ENCODE data around the gene SAMD4B.
"Not testable (repeated sequence)": the region's sequence is repeated elsewhere in the genome, so short reads cannot be mapped to it uniquely, and the experiment has no call there.

Gene SAMD4B

DNA sequence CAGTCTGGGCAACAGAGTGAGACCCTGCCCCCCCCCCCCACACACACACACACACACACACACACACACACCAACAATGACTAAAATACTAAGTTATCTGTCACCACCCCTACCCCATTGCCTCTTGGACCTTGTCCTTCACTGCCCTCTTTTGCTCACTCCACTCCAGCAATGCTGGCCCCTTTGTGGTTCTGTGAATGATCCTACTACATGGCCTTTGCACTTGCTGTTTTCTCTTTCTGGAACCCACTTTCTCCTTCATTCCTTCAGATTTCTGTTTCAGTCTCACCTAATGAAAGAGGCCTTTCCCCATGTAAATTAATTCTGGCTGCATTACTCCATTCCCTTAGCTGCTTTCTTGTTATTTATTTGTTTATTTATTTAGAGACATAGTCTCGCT, 2.5 kb upstream of the SAMD4B start:
- DNase-seq, result no peak

DNA sequence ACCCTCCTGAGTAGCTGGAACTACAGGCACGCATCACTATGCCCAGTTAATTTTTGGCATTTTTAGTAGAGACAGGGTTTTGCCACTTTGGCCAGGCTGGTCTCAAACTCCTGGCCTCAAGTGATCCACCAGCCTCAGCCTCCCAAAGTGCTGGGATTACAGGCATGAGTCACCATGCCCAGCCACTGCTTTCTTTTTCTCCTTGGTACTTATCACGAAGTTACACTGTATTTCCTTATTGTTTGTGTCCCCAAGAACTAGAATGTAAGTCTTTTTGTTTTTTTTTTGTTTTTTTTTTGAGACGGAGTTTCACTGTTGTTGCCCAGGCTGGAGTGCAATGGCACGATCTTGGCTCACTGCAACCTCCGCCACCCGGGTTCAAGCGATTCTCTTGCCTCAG, 2.1 kb upstream of the SAMD4B start:
- DNase-seq, result not testable (repeated sequence)

DNA sequence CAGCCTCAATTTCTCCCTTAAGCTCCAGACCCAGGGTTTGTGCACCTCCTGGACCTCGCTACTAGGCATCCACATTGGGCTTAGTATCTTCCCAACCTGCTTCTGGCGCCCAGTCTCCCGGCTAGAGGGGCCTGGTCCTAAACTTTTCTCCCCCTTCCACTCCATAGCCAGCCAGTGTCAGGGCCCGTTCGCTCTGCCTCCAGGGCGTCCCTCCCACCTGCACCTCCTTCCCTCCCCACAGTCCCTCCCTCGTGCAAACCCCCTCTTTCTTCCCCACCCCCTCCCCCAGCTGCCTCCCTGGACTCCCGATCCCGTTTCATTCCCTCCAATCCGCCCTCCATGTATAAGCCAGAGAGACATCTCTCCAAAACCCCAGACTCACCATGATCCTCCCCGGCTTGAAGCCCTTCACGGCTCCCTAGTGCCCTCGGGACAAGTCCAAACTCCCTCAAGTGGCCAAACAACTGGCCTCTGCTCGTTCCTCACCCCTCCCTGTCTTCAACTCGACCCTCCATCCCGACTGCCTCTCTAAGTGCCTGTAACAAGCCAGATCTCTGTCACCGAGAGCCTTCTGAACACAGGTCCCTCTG, 997 bp upstream of the SAMD4B start:
- no peak for DNase-seq

DNA sequence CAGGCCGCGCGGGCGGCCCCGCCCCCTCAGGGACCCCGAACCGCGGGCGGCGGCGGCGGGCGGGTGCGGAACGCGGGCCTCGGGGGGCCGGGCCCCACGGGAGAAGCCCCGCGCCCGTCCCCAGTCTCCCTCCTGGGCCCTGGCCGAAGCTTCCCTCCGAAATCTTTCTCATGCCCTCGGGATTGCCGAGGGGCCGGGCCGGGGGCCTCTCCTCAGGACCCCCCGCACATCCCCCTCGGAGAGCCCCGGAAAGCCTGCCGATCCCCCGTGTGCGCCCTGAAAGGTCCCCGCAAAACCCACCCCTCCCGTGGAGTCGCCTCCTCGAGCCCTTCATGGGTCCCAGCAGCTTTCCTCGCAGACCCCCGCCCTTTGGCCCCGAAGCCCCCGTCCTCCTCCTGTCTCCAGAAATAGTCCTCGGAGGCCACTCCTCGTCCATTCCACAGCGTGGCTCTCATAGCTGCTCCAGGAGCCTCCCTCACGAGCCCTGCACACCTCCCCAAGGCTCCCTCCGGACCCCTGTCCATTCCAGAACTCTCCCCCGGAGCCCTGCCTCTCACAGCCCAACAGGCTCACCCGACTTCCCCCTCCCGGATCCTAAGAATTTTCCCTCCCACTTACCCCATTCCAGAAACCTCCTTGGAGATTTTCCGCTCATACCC, 555 bp downstream of the SAMD4B start:
- no peak for DNase-seq

DNA sequence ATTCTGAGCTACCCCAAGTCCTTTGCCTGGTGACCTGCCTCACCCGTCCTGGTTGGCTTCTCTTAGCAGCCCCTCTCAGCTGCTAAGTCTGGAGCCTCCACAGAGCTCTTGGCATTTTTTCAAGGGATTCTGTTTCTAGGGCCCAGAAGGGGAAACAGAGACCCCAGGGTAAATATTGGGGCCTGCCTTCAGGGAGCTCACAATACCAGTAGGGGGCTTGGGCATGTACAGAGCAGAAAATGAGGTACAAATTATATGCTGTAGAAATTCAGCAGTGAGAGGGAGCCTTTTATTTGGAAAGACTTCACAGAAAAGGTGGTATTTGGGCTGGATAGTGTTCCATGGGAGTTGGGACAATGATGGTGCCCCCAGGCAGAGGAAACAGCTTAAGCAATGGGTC, 3.7 kb downstream of the SAMD4B start:
- no peak for DNase-seq

DNA sequence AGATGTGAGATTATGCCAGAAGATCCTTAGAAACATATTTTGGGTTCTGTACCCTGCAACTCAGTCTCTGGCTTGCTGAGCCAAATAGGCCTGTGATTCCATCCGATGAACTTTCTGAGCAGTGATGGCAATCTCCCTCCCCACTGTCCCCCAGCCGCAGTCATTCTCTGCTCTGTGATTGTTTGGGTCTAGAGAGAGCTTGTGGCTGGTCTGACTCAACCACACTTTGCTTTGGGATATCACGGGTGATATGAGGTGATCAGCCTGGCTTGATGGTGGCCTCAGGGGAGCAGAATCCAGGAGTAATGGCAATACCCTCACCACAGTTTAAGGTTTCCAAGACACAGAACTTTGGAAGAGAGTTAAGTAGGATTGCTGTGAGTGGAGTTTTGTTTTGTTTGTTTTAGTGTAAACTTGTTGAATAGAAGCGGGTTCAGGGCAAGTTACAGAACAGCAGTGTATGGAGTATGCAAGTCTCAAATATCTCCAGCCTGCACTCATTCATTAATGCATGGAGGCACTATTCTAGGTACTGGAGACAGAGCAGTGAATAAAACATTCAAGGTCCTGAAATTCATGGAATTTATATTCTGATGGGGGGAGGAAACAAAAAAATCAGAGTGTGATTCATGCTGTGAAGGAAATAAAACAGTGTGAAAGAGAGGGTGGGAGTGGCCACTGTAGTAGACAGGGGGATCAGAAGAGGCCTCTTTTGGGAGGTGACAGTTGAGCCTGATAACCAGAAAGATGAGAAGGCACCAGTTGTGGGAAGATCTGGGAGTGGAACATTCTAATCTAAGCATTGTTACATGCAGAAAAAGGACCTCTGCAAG, 5.3 kb downstream of the SAMD4B start:
- no peak for DNase-seq

DNA sequence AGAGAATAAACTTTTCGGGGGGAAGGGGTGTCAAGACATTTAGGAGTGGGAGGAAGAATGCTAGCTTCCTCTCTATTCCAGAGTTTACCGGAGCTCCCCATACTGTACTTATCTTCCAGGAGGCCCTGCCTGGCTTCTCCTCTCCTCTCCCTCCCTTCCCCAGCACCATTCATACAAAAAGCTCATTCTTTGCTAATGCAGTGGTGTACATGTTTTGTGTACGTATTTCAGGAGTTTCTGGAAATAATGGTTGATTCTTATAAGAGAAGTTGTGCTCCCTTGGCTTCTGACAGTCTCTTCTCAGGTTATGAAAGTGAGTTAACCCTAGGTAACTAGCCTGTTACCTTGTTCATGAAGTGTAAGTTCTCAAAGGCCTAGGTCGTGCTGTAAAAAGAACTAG, 7.1 kb downstream of the SAMD4B start:
- no peak for DNase-seq

DNA sequence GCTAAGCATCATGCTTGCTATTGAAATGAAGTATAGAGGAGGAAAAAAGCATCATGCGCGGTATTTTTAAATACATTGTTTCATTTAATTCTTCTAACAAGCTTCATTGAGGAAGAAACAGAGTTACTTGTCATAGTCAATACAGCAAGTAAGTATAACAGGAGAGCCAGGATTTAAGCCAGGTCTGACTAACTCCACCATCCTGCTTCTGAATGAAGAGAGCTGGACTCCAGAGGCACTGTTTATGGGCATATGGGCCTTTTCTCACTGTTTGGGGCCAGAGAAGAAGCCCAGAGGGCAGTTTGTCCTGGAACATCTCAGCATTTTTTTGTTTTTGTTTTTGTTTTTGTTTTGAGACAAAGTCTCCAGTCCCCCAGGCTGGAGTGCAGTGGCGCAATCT, 7.9 kb downstream of the SAMD4B start:
- no peak for DNase-seq

DNA sequence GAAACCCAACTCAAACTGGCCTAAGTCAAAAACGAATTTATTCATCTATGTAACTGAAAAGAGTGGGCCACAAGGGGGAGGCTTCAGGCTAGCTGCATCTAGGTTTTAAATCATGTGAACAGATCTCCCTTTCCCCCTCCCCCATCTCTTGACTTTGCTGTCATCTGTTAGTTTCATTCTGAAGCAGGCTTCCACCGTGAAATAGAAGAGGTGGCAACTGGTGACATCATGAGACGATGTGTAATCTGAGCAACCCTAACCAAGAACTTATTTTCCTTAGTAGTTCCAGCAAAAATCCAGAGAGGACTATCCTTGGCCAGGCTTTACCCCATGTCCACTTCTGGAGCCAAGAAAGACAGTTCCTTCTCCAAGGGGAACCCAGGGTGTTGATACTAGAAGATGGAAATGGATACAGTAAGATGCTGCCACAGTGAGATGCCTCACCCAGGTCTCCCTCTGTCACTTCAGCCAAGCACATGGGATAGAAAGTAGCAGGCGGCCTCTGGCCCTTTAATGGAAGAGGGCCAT, 9.4 kb downstream of the SAMD4B start:
- no peak for DNase-seq

DNA sequence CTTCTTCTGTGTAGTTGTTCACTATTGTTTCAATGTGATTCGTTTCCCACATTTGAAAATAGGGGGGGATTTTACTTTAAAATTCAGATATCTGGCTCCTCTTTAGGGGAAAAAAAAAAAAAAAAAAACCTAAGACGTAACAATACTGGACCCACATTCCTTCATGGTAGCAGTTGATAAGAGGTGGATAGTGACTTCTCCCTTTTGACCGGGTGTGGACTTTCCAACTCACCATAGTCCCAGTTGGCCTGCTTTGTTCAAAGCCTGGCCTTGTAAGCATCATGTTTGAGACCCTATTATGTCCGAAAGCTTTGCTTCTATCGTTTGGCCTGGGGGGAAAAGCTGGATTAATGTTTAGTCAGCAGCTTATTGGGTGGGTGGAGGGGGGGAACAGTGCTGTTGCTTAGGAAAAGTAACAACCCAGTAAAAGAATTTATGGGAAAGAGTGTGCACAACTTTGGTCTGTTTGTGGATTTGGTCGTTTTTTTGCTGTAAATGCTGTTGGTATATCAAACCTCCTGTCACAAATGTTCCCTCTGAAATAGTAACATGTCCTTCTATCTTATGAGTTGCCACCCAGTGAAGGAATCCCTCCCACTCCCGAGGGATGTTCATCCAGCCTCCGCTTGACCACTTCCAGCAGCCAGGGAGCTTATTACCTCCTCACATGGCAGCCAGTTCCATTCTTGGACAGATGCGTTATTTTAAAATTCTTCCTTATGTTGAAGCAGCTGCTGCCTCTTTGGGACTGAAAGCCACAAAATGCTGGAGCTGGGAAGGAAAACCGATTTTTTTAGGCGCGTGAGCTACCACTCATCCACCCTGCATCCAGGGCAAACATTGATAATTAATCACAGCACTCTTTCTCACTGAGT, 10.4 kb downstream of the SAMD4B start:
- DNase-seq, result no peak

DNA sequence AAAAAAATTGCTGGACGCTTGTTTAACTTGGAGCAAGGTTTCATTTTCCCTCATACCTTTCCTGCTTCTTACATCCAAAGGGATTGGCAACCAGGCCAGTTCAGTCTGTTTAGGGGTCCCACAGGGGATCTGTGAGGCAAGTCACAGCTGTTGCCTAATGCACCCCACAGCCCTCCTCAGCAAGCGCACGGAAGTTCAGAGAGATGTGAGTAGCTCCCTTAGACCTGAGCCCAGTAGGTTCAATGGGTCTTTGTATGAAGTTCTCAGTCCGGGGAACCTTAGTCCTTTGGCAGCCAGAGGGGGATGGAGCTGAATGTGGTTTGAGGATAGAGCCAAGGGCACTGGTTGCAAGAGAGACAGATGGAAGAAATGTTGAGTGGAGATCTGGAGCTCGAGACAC, 13.0 kb downstream of the SAMD4B start:
- DNase-seq, result no peak

DNA sequence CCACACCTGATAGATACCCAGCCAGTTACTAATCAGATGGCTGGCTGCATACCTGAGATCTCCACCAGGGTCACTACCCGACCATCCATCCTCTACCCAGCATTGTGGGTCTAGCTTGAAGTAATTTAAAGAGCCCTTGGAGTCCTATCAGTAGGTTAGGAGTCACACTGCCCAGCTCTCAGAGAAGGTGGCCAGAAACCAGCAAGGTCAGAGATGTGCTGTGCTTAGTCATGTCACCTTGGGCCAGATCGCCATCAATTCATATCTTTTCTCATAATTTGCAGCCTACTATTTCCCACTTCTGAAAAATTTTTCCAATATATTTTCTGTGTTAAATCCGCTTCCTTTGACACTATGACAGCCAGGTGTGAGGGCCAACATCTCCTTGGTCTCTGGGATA, 13.9 kb downstream of the SAMD4B start:
- DNase-seq, result no peak

DNA sequence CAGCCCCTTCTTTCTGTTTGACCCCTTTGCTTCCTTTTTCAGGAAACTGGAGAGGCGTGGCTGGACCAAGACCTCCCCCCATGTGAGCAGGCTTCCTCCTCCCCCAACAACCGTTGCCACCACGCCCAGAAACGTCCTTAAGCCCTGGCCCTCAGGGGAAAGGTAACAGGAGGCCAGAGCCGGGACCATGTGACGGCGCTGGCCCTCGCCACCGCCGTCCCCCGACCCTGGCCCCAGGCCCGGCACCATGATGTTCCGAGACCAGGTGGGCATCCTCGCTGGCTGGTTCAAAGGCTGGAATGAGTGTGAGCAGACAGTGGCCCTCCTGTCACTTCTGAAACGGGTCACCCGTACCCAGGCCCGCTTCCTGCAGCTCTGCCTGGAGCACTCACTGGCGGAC, 14.4 kb downstream of the SAMD4B start:
- DNase-seq, result no peak

DNA sequence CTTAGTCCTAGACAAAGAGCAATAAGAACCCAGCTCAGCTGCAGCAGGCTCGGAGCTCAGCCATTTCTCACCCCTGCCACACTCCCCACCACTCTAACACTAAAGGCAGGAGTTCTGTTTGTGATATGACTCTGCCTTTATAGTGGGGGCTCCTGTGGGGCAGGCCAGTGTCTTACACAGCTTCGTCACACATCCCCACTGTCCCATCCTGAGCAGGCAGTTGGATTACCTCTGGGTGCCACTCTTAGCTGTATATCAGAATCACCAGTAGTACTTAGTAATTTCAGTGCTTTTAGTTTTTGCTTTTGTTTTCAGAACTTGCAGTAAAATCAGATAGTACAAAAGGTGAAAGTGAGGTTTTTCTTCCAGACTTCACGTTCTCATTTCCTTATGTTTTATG, 16.8 kb downstream of the SAMD4B start:
- no peak for DNase-seq

DNA sequence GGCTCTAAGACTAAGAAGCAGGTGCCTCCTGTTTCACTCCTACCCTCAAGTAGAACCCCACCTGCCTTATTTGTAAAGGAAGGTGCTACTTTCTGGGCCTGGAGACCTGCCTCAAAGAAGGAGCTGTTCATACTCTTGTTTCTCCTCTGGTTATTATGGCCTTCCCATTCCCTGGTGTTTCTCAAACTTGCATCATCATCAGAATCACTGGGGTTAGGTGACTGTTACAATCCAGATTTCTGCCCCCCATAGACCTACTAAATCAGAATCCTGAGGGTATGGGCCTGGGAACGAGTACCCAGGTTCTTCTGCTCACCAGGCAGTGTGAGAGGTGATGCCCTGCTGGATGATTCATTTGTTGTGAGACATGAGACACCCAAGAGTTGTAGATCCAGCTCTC, 18.4 kb downstream of the SAMD4B start:
- no peak for DNase-seq

DNA sequence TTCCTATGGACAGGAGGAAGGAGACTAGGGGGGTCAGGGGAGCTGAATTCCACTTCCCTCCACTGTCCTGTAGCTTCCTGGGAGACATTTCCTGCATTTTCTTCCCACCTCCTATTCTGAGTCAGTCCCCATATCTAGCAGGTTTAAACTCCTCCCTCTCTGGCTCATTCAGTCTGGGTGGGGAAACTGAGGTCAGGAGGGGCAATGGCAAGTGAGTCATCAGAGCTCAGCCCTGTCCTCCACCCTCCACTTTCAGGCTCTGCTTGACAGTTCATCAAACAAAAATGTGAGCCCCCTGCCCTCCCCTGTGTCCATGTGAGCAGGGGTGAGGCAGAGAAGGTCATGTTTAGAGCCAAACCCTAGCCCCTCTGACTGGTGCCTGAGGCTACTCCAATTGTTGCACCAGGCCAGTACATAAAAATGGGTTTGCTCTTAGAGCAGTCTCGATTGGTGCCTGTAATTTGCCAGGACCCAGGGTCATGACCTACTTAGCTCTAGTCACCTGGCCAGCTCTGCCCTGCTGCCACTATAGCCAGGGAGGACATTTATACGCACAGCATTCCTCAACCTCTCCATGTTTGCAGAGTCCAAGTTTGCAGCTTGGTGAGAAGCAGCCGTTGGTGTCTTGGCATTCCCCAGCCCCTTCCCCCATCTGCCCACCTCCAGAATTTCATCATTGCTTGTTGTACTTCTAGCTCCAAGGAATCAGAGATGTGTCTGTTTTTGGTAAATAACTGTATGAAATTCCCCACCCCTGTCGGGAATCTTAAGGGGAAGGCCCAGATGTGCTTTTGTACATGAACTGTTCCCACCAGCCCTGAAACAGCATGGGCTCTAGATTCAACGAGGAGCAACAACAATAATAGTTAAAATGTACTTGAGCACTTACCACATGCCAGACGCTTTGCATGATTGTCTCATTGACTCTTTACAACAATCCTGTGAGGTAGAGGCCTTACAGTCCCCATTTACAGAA, 20.7 kb downstream of the SAMD4B start:
- no peak for DNase-seq

DNA sequence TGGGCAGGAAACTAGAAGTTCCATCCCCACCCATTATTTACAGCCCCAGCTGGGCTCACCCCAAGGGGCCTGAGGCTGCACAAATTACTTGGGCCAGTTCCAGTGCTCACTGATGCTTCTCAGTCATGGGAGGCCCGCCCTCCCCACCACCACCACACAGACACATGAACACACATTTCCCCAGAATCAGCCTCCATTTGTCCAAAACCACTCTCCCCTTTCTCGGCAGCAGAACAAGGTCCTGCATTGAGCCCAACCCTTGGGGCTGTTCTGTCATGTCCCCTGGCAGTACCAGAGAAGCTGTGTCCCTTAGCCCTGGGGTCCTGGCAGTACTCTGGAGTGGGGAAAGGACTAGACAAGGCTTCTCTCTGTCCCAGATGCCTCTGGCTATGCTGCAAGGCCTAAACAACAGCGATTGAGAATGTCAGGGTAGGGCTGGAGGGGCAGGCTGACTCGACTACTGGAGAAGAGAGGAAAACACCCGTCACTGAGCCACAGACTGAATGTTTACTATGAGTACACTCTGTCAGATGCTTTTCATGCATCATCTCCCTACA, 21.8 kb downstream of the SAMD4B start:
- no peak for DNase-seq

DNA sequence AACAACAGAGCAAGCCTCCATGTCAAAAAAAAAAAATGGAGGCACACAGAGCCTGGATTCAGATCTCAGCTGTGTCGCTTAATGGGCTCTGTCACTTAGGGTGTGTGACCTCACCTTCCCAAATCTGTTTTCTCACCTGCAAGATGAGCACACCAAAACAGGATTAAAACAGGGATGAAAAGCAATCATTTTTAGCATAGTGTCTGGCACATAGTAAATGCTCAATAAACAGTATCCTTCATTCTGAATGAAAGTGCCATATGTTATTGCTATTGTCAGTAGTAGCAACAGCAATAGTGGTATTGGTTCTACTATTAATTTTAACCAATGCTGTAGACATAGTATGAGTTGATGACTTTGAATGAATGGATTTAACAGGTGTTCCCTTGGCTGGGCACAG, 23.3 kb downstream of the SAMD4B start:
- no peak for DNase-seq

DNA sequence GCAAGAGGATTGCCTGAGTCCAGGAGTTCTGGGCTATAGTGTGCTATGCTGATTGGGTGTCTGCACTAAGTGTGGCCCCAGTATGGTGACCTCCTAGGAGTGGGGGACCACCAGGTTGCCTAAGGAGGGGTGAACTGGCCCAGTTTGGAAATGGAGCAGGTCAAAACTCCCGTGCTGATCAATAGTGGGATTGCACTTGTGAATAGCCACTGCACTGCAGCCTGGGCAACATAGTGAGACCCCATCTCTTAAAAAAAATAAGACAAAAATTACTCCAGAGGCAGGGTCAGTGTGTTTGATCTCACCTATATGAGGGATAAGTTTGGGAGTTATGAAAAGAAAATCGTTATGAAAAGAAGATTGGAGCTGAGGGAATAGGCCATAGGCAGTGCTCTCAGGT, 27.0 kb downstream of the SAMD4B start:
- no peak for DNase-seq

DNA sequence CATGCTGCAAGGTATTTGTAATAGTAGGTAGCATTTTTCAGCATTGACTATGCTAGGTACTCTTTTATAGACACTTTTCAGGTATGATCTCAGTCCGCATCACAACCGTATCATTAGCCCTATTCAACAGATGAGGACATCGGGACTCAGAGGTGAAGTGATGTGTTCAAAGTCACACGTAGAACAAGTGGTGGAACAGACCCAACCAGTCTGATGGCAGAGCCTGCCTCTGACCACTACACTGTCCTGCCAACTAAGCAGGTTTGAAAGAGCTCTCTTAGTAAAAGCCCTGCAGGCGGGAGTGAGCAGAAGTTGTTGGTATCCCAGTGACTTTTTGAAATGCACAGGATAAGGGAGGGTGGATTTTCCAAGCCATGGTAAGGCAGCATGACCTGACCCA, 28.5 kb downstream of the SAMD4B start:
- no peak for DNase-seq

DNA sequence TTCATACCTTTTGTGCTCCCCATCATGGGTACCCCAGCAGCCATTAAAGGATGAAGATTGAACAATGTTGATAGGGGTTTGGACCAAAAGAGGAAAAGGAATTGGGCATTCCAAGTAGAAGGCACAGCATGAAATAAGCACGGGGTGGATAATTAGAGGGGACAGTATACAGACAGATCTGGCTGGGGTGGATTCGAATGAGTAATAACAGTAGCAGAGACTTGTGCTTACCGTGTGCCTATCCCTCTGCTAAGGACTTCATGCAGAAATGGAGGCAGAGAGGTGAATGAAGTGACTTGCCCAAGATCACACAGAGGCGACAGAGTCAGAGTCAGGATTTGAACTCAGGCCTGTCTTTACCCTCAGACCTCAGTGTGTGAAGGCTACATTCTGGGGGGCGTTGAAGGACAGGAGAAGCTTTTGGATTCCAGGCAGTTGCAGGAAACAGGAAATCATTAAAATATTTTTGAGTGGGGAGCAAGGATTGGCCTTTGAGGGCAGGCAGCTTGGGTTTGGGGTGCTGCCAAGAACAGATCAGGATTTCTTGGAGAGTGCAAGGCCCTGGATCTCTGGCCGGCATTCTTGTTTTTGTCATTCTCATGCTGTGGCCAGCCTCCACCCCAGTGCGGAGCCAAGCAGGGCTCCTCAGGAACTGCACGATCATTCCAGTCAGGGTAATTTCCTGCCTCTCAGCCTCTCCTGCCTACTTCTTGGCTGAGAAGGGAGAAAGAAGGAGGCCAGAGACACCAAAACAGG, 30.0 kb downstream of the SAMD4B start:
- DNase-seq, result no peak
